ENCODE measurements around the gene TMC2. TPM values are rescaled to one million over a fixed set of nuclear protein-coding genes. Genes with fewer than 3 reads are reported as not detected.

TMC2 gene
- total RNA-seq, 2 experiments from 2014 or later = not detected

- H3K9me3 Mint-ChIP-seq = peaks cover 7% of the 10 kb centered on the region
- no peak for DNase-seq
- H3K4me3 Mint-ChIP-seq = no peak overlapping the region
- H3K36me3 Mint-ChIP-seq (ENCODE audit: low read depth) = no peaks in the 10 kb centered on the region
- peaks cover 8% of the 10 kb centered on the region for H3K27me3 Mint-ChIP-seq
- no peak overlapping the region for H3K27ac Mint-ChIP-seq
- POLR2A ChIA-PET = no interaction called here
- CTCF ChIA-PET = no interaction called here
- H3K4me1 Mint-ChIP-seq = no peaks in the 10 kb centered on the region
These were observed 67.6 kb downstream of the TMC2 start for GRCh38 chr20:2603816-2604505.

GRCh38 chr20:2604506-2604835 lies 68.1 kb downstream of the TMC2 start:
- POLR2A ChIA-PET = no interaction called here
- CTCF ChIA-PET = no interaction called here
- H3K36me3 Mint-ChIP-seq (ENCODE audit: low read depth) = no peaks in the 10 kb centered on the region
- H3K4me1 Mint-ChIP-seq = no peaks in the 10 kb centered on the region
- H3K4me3 Mint-ChIP-seq = no peak overlapping the region
- peaks cover 7% of the 10 kb centered on the region for H3K9me3 Mint-ChIP-seq
- DNase-seq = no peak
- no peak overlapping the region for H3K27ac Mint-ChIP-seq
- H3K27me3 Mint-ChIP-seq = peaks cover 10% of the 10 kb centered on the region

- H3K4me1 Mint-ChIP-seq = no peaks in the 10 kb centered on the region
- H3K36me3 Mint-ChIP-seq (ENCODE audit: low read depth) = no peaks in the 10 kb centered on the region
- CTCF ChIA-PET = no interaction called here
- no peak overlapping the region for H3K27ac Mint-ChIP-seq
- H3K27me3 Mint-ChIP-seq = peaks cover 19% of the 10 kb centered on the region
- no peak overlapping the region for H3K4me3 Mint-ChIP-seq
- DNase-seq = no peak
- POLR2A ChIA-PET = no interaction called here
- peaks cover 7% of the 10 kb centered on the region for H3K9me3 Mint-ChIP-seq
These were observed 70.2 kb downstream of the TMC2 start for GRCh38 chr20:2606507-2607006.

- ChIA-PET CTCF (no interaction called here), POLR2A (no interaction called here)
- DNase-seq = no peak
- H3K4me3 Mint-ChIP-seq = no peak overlapping the region
- H3K27ac Mint-ChIP-seq = no peak overlapping the region
- H3K27me3 Mint-ChIP-seq = peaks cover 23% of the 10 kb centered on the region
- no peaks in the 10 kb centered on the region for H3K36me3 Mint-ChIP-seq (ENCODE audit: low read depth)
- H3K4me1 Mint-ChIP-seq = no peaks in the 10 kb centered on the region
- H3K9me3 Mint-ChIP-seq = peaks cover 6% of the 10 kb centered on the region
These were observed 74.0 kb downstream of the TMC2 start for GRCh38 chr20:2610326-2610725.

GRCh38 chr20:2610941-2611720 lies 74.8 kb downstream of the TMC2 start:
- peaks cover 28% of the 10 kb centered on the region for H3K27me3 Mint-ChIP-seq
- H3K27ac Mint-ChIP-seq = no peak overlapping the region
- ChIA-PET CTCF (interaction anchor here (0.9 kb wide), 1 partner anchor 14 kb away, joined by 3 read pairs; no protein-coding TSS in a partner anchor), POLR2A (no interaction called here)
- DNase-seq = no peak
- peaks cover 4% of the 10 kb centered on the region for H3K9me3 Mint-ChIP-seq
- no peaks in the 10 kb centered on the region for H3K4me1 Mint-ChIP-seq
- no peak overlapping the region for H3K4me3 Mint-ChIP-seq
- H3K36me3 Mint-ChIP-seq (ENCODE audit: low read depth) = no peaks in the 10 kb centered on the region

- peaks cover 33% of the 10 kb centered on the region for H3K27me3 Mint-ChIP-seq
- no peak for DNase-seq
- POLR2A ChIA-PET = no interaction called here
- no peaks in the 10 kb centered on the region for H3K36me3 Mint-ChIP-seq (ENCODE audit: low read depth)
- H3K27ac Mint-ChIP-seq = no peak overlapping the region
- no peaks in the 10 kb centered on the region for H3K4me1 Mint-ChIP-seq
- no peak overlapping the region for H3K4me3 Mint-ChIP-seq
- peaks cover 4% of the 10 kb centered on the region for H3K9me3 Mint-ChIP-seq
- CTCF ChIA-PET = no interaction called here
These were observed 75.7 kb downstream of the TMC2 start for GRCh38 chr20:2612073-2612472.

- no peaks in the 10 kb centered on the region for H3K9me3 Mint-ChIP-seq
- peaks cover 39% of the 10 kb centered on the region for H3K27me3 Mint-ChIP-seq
- ChIA-PET POLR2A (no interaction called here), CTCF (no interaction called here)
- H3K36me3 Mint-ChIP-seq (ENCODE audit: low read depth) = no peaks in the 10 kb centered on the region
- DNase-seq = no peak
- H3K27ac Mint-ChIP-seq = no peak overlapping the region
- no peaks in the 10 kb centered on the region for H3K4me1 Mint-ChIP-seq
- no peak overlapping the region for H3K4me3 Mint-ChIP-seq
These were observed 80.3 kb downstream of the TMC2 start for GRCh38 chr20:2616634-2617033.

- Mint-ChIP-seq H3K27me3 (peaks cover 39% of the 10 kb centered on the region), H3K27ac (no peak overlapping the region), H3K9me3 (no peaks in the 10 kb centered on the region), H3K4me1 (no peaks in the 10 kb centered on the region), H3K4me3 (no peak overlapping the region), H3K36me3 (ENCODE audit: low read depth) (no peaks in the 10 kb centered on the region)
- DNase-seq = no peak
- ChIA-PET POLR2A (no interaction called here), CTCF (no interaction called here)
These were observed 80.8 kb downstream of the TMC2 start for GRCh38 chr20:2617099-2617714.

GRCh38 chr20:2618815-2619214 lies 82.4 kb downstream of the TMC2 start:
- Mint-ChIP-seq H3K9me3 (no peaks in the 10 kb centered on the region), H3K36me3 (ENCODE audit: low read depth) (no peaks in the 10 kb centered on the region), H3K4me1 (no peaks in the 10 kb centered on the region), H3K27me3 (peaks cover 37% of the 10 kb centered on the region), H3K27ac (no peak overlapping the region), H3K4me3 (no peak overlapping the region)
- no peak for DNase-seq
- POLR2A ChIA-PET = no interaction called here
- CTCF ChIA-PET = no interaction called here

- ChIA-PET POLR2A (no interaction called here), CTCF (no interaction called here)
- H3K4me3 Mint-ChIP-seq = no peak overlapping the region
- no peaks in the 10 kb centered on the region for H3K36me3 Mint-ChIP-seq (ENCODE audit: low read depth)
- no peaks in the 10 kb centered on the region for H3K9me3 Mint-ChIP-seq
- no peaks in the 10 kb centered on the region for H3K4me1 Mint-ChIP-seq
- DNase-seq = no peak
- H3K27ac Mint-ChIP-seq = no peak overlapping the region
- peaks cover 37% of the 10 kb centered on the region for H3K27me3 Mint-ChIP-seq
These were observed 83.0 kb downstream of the TMC2 start for GRCh38 chr20:2619337-2619736.

- H3K4me3 Mint-ChIP-seq = no peak overlapping the region
- H3K27me3 Mint-ChIP-seq = peaks cover 37% of the 10 kb centered on the region
- no peak overlapping the region for H3K27ac Mint-ChIP-seq
- ChIA-PET POLR2A (no interaction called here), CTCF (no interaction called here)
- DNase-seq = no peak
- no peaks in the 10 kb centered on the region for H3K36me3 Mint-ChIP-seq (ENCODE audit: low read depth)
- no peaks in the 10 kb centered on the region for H3K9me3 Mint-ChIP-seq
- no peaks in the 10 kb centered on the region for H3K4me1 Mint-ChIP-seq
These were observed 83.7 kb downstream of the TMC2 start for GRCh38 chr20:2619961-2620595.

GRCh38 chr20:2624190-2624589 lies 87.8 kb downstream of the TMC2 start:
- H3K4me3 Mint-ChIP-seq = no peak overlapping the region

GRCh38 chr20:2625062-2625461 lies 88.7 kb downstream of the TMC2 start:
- H3K4me3 Mint-ChIP-seq = no peak overlapping the region
- no peaks in the 10 kb centered on the region for H3K9me3 Mint-ChIP-seq
- no peaks in the 10 kb centered on the region for H3K4me1 Mint-ChIP-seq
- CTCF ChIA-PET = no interaction called here
- H3K27ac Mint-ChIP-seq = no peak overlapping the region
- DNase-seq = no peak
- no peaks in the 10 kb centered on the region for H3K36me3 Mint-ChIP-seq (ENCODE audit: low read depth)
- POLR2A ChIA-PET = no interaction called here
- peaks cover 20% of the 10 kb centered on the region for H3K27me3 Mint-ChIP-seq

More at GRCh38 chr20:2624190-2624589, 87.8 kb downstream of the TMC2 start:
- Mint-ChIP-seq H3K4me1 (no peaks in the 10 kb centered on the region), H3K9me3 (no peaks in the 10 kb centered on the region), H3K27ac (no peak overlapping the region), H3K36me3 (ENCODE audit: low read depth) (no peaks in the 10 kb centered on the region), H3K27me3 (peaks cover 28% of the 10 kb centered on the region)
- CTCF ChIA-PET = no interaction called here
- POLR2A ChIA-PET = no interaction called here
- no peak for DNase-seq
